Measurements from ENCODE around the gene RBMS3. TPM values are rescaled to one million over a fixed set of nuclear protein-coding genes. Genes with fewer than 3 reads are reported as not detected.

RBMS3 gene
- total RNA-seq, 6 donors from 2014 or later = 39.8 to 102 (median 57.2) TPM

- H3K27ac ChIP-seq = no peak overlapping the region
- no peaks in the 10 kb centered on the region for H3K27me3 ChIP-seq
- no peaks in the 10 kb centered on the region for H3K36me3 ChIP-seq
- H3K4me3 ChIP-seq = no peak overlapping the region
- DNase-seq = no peak
- no peak for TF ChIP-seq POLR2A (IDR thresholded peaks at IDR 0.05)
- no peak for TF ChIP-seq CTCF (IDR thresholded peaks at IDR 0.05)
- TF ChIP-seq POLR2AphosphoS5 (IDR thresholded peaks at IDR 0.05) = no peak
- TF ChIP-seq EP300 (IDR thresholded peaks at IDR 0.05) = no peak
- WGBS, 2 donors = 82 to 86% methylated on average over 1 of the region's 1 CpG
- ATAC-seq (ENCODE audit: low FRiP score in 2 of 2) = no peak
- peaks cover 26 to 39% (median 35%) of the 10 kb centered on the region in 4 donors for H3K4me1 ChIP-seq
- no peaks in the 10 kb centered on the region for H3K9me3 ChIP-seq
Observed at GRCh38 chr3:29511701-29512100, 230.8 kb downstream of the RBMS3 start.

- WGBS, 2 donors = 43 to 51% methylated on average over 4 of the region's 4 CpGs
- H3K4me3 ChIP-seq = peak overlapping the region in 1 of 4 donors; percentile 13
- no peaks in the 10 kb centered on the region for H3K27me3 ChIP-seq
- H3K9me3 ChIP-seq = no peaks in the 10 kb centered on the region
- H3K4me1 ChIP-seq = peaks cover 26 to 39% (median 35%) of the 10 kb centered on the region in 4 donors
- no peak for TF ChIP-seq CTCF (IDR thresholded peaks at IDR 0.05)
- no peak for TF ChIP-seq POLR2AphosphoS5 (IDR thresholded peaks at IDR 0.05)
- no peak for TF ChIP-seq EP300 (IDR thresholded peaks at IDR 0.05)
- TF ChIP-seq POLR2A (IDR thresholded peaks at IDR 0.05) = no peak
- DNase-seq (no peak), ATAC-seq (ENCODE audit: low FRiP score in 2 of 2) (no peak)
- peak overlapping the region in 2 of 4 donors; percentile 30 to 55 for H3K27ac ChIP-seq
- H3K36me3 ChIP-seq = no peaks in the 10 kb centered on the region
Observed at GRCh38 chr3:29512641-29513040, 231.8 kb downstream of the RBMS3 start.

- H3K4me3 ChIP-seq = peak overlapping the region in 1 of 4 donors; percentile 13
Observed at GRCh38 chr3:29513236-29513635, 232.4 kb downstream of the RBMS3 start.

GRCh38 chr3:29514170-29514569 is 233.3 kb downstream of the RBMS3 start:
- ATAC-seq (ENCODE audit: low FRiP score in 2 of 2) (peak in 1 of 2 donors; percentile 58), DNase-seq (no peak)
- Histone ChIP-seq H3K4me3 (no peak overlapping the region), H3K27ac (peak overlapping the region in 1 of 4 donors; percentile 29), H3K9me3 (no peaks in the 10 kb centered on the region), H3K36me3 (no peaks in the 10 kb centered on the region), H3K4me1 (peaks cover 26 to 39% (median 35%) of the 10 kb centered on the region in 4 donors), H3K27me3 (no peaks in the 10 kb centered on the region)
- WGBS, 2 donors = 45 to 46% methylated on average over 3 of the region's 3 CpGs
- TF ChIP-seq CTCF (IDR thresholded peaks at IDR 0.05) (no peak), POLR2AphosphoS5 (IDR thresholded peaks at IDR 0.05) (no peak), POLR2A (IDR thresholded peaks at IDR 0.05) (no peak), EP300 (IDR thresholded peaks at IDR 0.05) (no peak)

More at GRCh38 chr3:29513236-29513635, 232.4 kb downstream of the RBMS3 start:
- DNase-seq = no peak
- WGBS, 2 donors = 14 to 18% methylated on average over 3 of the region's 3 CpGs
- no peak for TF ChIP-seq CTCF (IDR thresholded peaks at IDR 0.05)
- TF ChIP-seq POLR2AphosphoS5 (IDR thresholded peaks at IDR 0.05) = no peak
- TF ChIP-seq EP300 (IDR thresholded peaks at IDR 0.05) = no peak
- TF ChIP-seq POLR2A (IDR thresholded peaks at IDR 0.05) = no peak
- no peaks in the 10 kb centered on the region for H3K9me3 ChIP-seq
- peaks cover 26 to 39% (median 35%) of the 10 kb centered on the region in 4 donors for H3K4me1 ChIP-seq
- peak overlapping the region in 2 of 4 donors; percentile 30 to 55 for H3K27ac ChIP-seq
- no peaks in the 10 kb centered on the region for H3K36me3 ChIP-seq
- peak in 1 of 2 donors; percentile 65 for ATAC-seq (ENCODE audit: low FRiP score in 2 of 2)
- H3K27me3 ChIP-seq = no peaks in the 10 kb centered on the region

- no peak for DNase-seq
- Histone ChIP-seq H3K9me3 (no peaks in the 10 kb centered on the region), H3K4me1 (peaks cover 26 to 44% (median 36%) of the 10 kb centered on the region in 4 donors), H3K27ac (no peak overlapping the region), H3K27me3 (no peaks in the 10 kb centered on the region), H3K36me3 (no peaks in the 10 kb centered on the region), H3K4me3 (no peak overlapping the region)
- 28 to 31% methylated on average over 3 of the region's 3 CpGs for WGBS, 2 donors
- TF ChIP-seq POLR2AphosphoS5 (IDR thresholded peaks at IDR 0.05) = no peak
- TF ChIP-seq EP300 (IDR thresholded peaks at IDR 0.05) = no peak
- TF ChIP-seq POLR2A (IDR thresholded peaks at IDR 0.05) = no peak
- no peak for TF ChIP-seq CTCF (IDR thresholded peaks at IDR 0.05)
- ATAC-seq (ENCODE audit: low FRiP score in 2 of 2) = no peak
Observed at GRCh38 chr3:29514912-29515311, 234.0 kb downstream of the RBMS3 start.

All from upper lobe of left lung (tissue), 6 donors.